ENCODE measurements around the gene SPATA16. TPM values are rescaled to one million over a fixed set of nuclear protein-coding genes. Genes with fewer than 3 reads are reported as not detected.

The SPATA16 gene
- total RNA-seq, 1 experiment from 2014 or later: 0.44 TPM

GRCh38 chr3:173055228-173055933 is 85.7 kb downstream of the SPATA16 start:
- H3K4me3 Mint-ChIP-seq: no peak overlapping the region
- no peaks in the 10 kb centered on the region for H3K27me3 Mint-ChIP-seq (ENCODE audit: low read depth)
- ChIA-PET POLR2A (no interaction called here), CTCF (no interaction called here)
- no peaks in the 10 kb centered on the region; the same call in 1 of the 2 replicates for H3K36me3 Mint-ChIP-seq
- DNase-seq (ENCODE audit: low spot score) (no peak), ATAC-seq (no peak)
- no peak for TF ChIP-seq RORB (CRISPR knock-in tag; IDR thresholded peaks at IDR 0.05)
- no peak for TF ChIP-seq USF1 (CRISPR knock-in tag; IDR thresholded peaks at IDR 0.05)
- TF ChIP-seq SMAD4 (CRISPR knock-in tag; IDR thresholded peaks at IDR 0.05): no peak
- no peak for TF ChIP-seq E2F5 (CRISPR knock-in tag; IDR thresholded peaks at IDR 0.05)
- TF ChIP-seq ZNF121 (CRISPR knock-in tag; IDR thresholded peaks at IDR 0.05): no peak
- peaks cover 4% of the 10 kb centered on the region; the same call in 1 of the 2 replicates for H3K4me1 Mint-ChIP-seq
- H3K9me3 Mint-ChIP-seq: no peaks in the 10 kb centered on the region
- H3K27ac Mint-ChIP-seq: no peak overlapping the region

GRCh38 chr3:173049360-173049759 is 91.7 kb downstream of the SPATA16 start:
- ChIA-PET POLR2A (no interaction called here), CTCF (no interaction called here)
- Mint-ChIP-seq H3K4me3 (no peak overlapping the region), H3K27me3 (ENCODE audit: low read depth) (no peaks in the 10 kb centered on the region), H3K36me3 (no peaks in the 10 kb centered on the region; the same call in 1 of the 2 replicates), H3K27ac (no peak overlapping the region), H3K4me1 (peaks cover 8% of the 10 kb centered on the region), H3K9me3 (peaks cover 2% of the 10 kb centered on the region; the same call in 1 of the 2 replicates)
- TF ChIP-seq E2F4 (CRISPR knock-in tag; IDR thresholded peaks at IDR 0.05; ENCODE audit: borderline replicate concordance, low read depth): no peak
- no peak for TF ChIP-seq ETV6 (CRISPR knock-in tag; IDR thresholded peaks at IDR 0.05)
- TF ChIP-seq PRRX2 (CRISPR knock-in tag; IDR thresholded peaks at IDR 0.05): no peak
- DNase-seq (ENCODE audit: low spot score) (no peak), ATAC-seq (no peak)

GRCh38 chr3:173045770-173046382 is 95.2 kb downstream of the SPATA16 start:
- Mint-ChIP-seq H3K36me3 (no peaks in the 10 kb centered on the region; the same call in 1 of the 2 replicates), H3K9me3 (peaks cover 8% of the 10 kb centered on the region; the same call in 1 of the 2 replicates), H3K4me3 (no peak overlapping the region), H3K4me1 (peaks cover 8% of the 10 kb centered on the region), H3K27ac (no peak overlapping the region), H3K27me3 (ENCODE audit: low read depth) (no peaks in the 10 kb centered on the region)
- ChIA-PET CTCF (no interaction called here), POLR2A (no interaction called here)
- no peak for ATAC-seq
- DNase-seq (ENCODE audit: low spot score): no peak
- TF ChIP-seq JAZF1 (CRISPR knock-in tag; IDR thresholded peaks at IDR 0.05) (no peak), FOXJ3 (CRISPR knock-in tag; IDR thresholded peaks at IDR 0.05; ENCODE audit: borderline replicate concordance) (no peak), JUN (CRISPR knock-in tag; IDR thresholded peaks at IDR 0.05) (no peak), ATF3 (CRISPR knock-in tag; conservative IDR thresholded peaks at IDR 0.05) (no peak), E2F1 (CRISPR knock-in tag; IDR thresholded peaks at IDR 0.05) (no peak), IRF2 (CRISPR knock-in tag; IDR thresholded peaks at IDR 0.05; ENCODE audit: borderline replicate concordance, low read depth) (no peak), E2F5 (CRISPR knock-in tag; IDR thresholded peaks at IDR 0.05) (no peak), GABPB1 (CRISPR knock-in tag; IDR thresholded peaks at IDR 0.05) (no peak), MXD4 (CRISPR knock-in tag; IDR thresholded peaks at IDR 0.05; ENCODE audit: borderline replicate concordance) (no peak), AFF4 (CRISPR knock-in tag; IDR thresholded peaks at IDR 0.05; ENCODE audit: borderline replicate concordance) (no peak), PRRX2 (CRISPR knock-in tag; IDR thresholded peaks at IDR 0.05) (no peak), ZNF671 (CRISPR knock-in tag; IDR thresholded peaks at IDR 0.05) (no peak), FOXP4 (CRISPR knock-in tag; IDR thresholded peaks at IDR 0.05) (no peak), ZNF138 (CRISPR knock-in tag; conservative IDR thresholded peaks at IDR 0.05) (no peak)
